Hypothalamus (tissue), 51 donors: ENCODE data around the gene PCGF3.

ENCODE experiments used
- DNase-seq, 51 donors: peaks; one replicate each; lab custom pipeline; 2025; lab: John Stamatoyannopoulos, UW

PCGF3 gene

DNA sequence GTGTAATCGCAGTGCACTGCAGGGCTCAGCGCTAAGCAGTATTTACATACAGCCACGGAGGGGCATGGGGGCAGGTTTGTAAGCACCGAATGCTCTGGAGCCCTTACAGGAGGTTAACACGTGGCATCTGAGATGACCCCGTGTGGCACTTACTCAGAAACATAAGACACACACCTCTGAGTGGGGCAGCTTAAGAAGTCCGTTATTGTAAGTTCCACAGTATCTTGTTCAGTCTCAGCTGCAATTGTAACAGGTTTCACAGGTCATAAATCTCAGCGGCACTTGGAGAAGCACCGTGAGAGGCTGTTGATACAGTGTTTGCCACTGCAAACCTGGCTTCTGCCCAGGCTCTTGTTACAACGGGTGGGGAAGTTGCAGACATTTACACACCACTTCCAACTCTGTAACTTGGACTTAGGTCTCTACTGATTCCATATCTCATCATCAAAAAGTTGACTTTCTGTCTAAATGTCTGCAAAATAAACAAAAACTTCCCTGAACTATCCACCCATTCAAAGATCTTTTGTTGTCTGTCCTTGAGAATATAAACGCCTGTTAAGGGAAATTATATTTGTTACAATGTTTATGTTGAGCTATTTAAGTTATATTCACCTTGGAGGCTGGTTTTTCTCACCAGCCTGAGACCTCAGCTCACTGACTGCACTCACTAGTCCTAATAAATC is 110.0 kb downstream of the PCGF3 start:
- no peak for DNase-seq

DNA sequence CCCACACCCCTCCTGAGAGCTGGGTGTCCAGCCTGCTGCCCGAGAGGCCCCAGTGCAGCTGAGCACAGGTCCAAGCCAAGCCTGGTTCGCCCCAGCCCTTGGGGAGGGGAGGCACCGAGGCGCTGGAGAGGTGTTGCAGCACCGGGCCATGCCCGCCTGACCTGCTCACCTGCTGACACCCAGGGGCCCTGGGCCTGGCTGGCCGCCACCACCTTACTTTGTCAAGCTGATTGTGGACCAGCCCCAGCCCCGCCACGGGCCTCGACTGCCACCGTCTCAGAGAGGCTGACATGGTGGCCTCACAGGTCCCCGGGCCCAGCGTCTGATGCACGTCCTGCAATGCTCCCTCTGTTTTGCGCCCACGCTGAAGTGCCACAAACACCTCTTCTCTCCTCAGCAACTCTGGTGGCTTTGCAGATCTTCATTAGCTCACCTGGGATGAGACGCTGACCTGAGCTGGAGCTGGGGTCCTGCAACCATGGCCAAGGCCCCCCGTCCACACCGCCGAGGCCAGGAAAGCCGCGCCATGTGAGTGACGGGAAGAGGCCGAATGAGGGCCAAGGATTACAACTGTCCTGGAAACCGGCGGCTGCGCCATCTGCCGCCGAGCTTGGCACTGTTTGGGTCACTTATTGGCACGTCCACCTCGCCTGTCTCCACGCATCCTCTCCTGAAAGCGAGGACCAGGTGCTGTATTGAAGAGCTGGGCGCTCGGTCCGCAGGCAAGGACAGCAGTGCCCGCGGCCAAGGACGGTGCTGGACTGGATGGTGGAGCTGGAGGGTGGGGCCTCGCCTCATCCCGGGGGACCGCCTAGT is 112.7 kb downstream of the PCGF3 start:
- no peak for DNase-seq

DNA sequence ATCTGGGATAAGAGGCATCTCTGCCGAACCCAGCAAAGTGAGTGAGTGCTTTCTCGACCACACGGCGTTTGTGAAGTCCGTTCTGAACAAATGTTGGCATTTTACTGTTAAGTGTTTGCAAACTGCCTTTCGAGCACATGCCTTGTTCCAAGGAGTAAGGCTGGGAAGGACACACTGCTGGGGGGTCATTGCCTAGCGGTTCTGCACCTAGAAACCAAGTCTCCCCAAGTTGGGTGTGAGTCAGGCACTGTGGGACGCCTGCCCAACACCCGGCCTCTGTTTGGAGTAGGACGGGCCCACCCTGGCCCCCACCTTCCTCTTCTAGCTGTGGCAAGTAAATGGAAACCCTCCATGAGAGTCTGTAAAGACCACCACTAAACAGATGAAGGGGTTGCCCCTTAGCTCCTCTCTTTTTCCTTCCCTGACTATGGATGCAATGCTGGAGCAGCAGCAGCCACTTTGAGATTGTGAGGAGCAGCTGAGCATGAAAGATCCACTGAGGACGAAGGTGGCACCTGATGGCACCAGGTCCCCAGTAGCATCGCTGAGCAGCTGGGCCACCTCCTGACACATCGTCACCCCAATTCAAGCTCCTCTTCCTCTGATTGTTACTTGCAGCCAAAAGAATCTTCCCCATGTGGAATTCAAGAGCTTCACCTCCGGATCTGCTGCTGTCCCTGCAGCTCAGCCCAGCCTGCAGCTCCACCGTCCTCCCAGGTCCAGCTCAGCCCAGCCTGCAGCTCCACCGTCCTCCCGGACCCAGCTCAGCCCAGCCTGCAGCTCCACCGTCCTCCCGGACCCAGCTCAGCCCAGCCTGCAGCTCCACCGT is 114.0 kb downstream of the PCGF3 start:
- DNase-seq, result no peak
